Nephron progenitor cell (in vitro differentiated cells): Measurements from ENCODE around the gene DLL4.
"Not testable (repeated sequence)": the region's sequence is repeated elsewhere in the genome, so short reads cannot be mapped to it uniquely, and the experiment has no call there.

Source experiments
- DNase-seq: peaks from one replicate; pipeline ENCODE4 v3.0.0; 2021
- H3K27ac Mint-ChIP-seq: 2 replicates; pipeline ENCODE4 v1.8.0; 2021; ENCODE audit warnings: mild to moderate bottlenecking, moderate library complexity, mixed read lengths
- H3K27me3 Mint-ChIP-seq: 2 replicates; pipeline ENCODE4 v1.8.0; 2021; ENCODE audit warnings: mild to moderate bottlenecking, low read depth, mixed read lengths; ENCODE audit not compliant: poor library complexity
- H3K36me3 Mint-ChIP-seq: 2 replicates; pipeline ENCODE4 v1.8.0; 2021; ENCODE audit warnings: low read depth, mixed read lengths
- H3K4me1 Mint-ChIP-seq: 2 replicates; pipeline ENCODE4 v1.8.0; 2021; ENCODE audit warnings: mixed read lengths
- H3K4me3 Mint-ChIP-seq: 2 replicates; pipeline ENCODE4 v1.8.0; 2021; ENCODE audit warnings: mild to moderate bottlenecking, moderate library complexity, mixed read lengths
- H3K9me3 Mint-ChIP-seq: 2 replicates; pipeline ENCODE4 v1.8.0; 2021; ENCODE audit warnings: mild to moderate bottlenecking, moderate library complexity, mixed read lengths
- TF ChIP-seq, protein P1 (sequence below): fragments of 200-600 bp; sonication (generic); IDR thresholded peaks from 2 replicates; pipeline ENCODE4 v1.5.0; 2021; ENCODE audit warnings: antibody characterized with exemption

DLL4 gene

DNA sequence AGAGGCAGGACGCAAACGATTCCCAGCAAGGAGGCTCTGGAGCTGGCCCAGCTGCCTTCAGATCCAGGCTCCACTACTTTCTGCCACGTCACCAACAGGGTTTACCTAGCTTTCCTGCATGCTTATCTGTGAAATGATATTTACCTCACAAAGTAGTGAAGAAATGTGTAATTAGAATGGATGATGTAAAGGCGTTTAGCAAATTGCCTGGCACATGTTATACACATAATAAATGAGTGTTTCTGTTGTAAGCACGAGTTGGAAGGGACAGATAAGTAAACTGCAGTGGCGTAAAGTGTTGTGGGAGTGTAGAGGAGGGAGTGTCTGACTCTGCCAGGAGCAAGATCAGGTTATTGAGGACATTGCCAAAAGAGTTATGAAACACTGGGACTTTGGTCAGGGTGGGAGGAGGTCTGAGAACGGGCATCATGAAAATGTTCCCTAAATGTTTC lies 20.6 kb downstream of the DLL4 start:
- Mint-ChIP-seq H3K4me1 (peaks cover 20% of the 10 kb centered on the region), H3K27me3 (peaks cover 46% of the 10 kb centered on the region), H3K9me3 (no peaks in the 10 kb centered on the region), H3K4me3 (no peak overlapping the region), H3K27ac (no peak overlapping the region), H3K36me3 (no peaks in the 10 kb centered on the region)
- TF ChIP-seq, protein P1, sequence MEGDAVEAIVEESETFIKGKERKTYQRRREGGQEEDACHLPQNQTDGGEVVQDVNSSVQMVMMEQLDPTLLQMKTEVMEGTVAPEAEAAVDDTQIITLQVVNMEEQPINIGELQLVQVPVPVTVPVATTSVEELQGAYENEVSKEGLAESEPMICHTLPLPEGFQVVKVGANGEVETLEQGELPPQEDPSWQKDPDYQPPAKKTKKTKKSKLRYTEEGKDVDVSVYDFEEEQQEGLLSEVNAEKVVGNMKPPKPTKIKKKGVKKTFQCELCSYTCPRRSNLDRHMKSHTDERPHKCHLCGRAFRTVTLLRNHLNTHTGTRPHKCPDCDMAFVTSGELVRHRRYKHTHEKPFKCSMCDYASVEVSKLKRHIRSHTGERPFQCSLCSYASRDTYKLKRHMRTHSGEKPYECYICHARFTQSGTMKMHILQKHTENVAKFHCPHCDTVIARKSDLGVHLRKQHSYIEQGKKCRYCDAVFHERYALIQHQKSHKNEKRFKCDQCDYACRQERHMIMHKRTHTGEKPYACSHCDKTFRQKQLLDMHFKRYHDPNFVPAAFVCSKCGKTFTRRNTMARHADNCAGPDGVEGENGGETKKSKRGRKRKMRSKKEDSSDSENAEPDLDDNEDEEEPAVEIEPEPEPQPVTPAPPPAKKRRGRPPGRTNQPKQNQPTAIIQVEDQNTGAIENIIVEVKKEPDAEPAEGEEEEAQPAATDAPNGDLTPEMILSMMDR: no peak
- no peak for DNase-seq

DNA sequence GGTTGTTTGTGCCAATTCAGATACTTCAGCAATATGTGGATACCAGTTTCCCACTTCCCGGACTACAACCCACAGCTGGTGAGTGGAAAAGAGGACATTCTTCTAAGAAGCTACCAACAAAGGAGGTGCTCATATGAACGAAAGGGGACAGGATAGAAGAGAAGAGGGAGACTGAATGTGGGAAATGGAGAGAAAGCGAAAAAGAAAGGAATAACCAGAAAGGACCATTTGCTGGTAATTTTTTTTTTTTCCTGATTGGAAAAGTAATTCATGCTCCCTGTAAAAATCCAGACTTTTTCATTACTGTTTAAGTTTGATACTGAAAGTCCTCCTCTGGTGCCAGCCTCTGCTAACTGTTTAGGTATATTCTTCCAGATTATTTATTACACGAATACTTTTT lies 22.6 kb downstream of the DLL4 start:
- DNase-seq: no peak
- TF ChIP-seq, protein P1: no peak
- Mint-ChIP-seq H3K4me1 (peaks cover 29% of the 10 kb centered on the region), H3K4me3 (peak overlapping the region; percentile 70), H3K36me3 (no peaks in the 10 kb centered on the region), H3K9me3 (no peaks in the 10 kb centered on the region), H3K27ac (no peak overlapping the region), H3K27me3 (peaks cover 38% of the 10 kb centered on the region)

DNA sequence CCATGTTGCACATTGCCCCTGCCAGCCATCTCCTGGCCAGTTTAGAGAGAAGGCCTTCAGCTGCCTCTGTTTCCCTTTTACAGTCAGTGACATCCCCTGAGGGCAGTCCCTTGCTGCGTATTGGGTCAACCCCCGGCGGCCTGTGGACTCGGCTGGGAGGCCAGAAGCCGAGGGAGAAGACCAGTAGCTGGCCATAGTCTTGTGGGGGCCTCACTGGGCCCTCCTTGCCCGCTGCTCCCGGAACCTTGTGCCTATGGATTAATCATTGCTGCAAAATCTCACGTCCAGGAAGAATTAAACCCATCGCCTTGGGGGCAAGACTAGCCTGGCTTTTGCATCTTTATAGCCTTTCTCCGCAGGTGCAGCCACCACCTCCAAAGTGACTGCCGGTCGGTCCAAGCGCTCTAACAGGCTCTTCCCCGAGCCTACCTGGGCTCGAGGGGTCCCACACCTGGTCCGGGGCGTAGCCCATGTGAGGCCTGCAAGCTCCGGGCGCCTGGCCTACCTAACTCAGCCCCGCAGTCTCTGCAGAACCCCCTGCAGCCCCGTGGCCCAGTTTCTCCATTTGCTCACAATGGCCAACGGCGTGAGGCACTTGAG lies 23.3 kb downstream of the DLL4 start:
- Mint-ChIP-seq H3K27ac (no peak overlapping the region), H3K36me3 (no peaks in the 10 kb centered on the region), H3K27me3 (peaks cover 38% of the 10 kb centered on the region), H3K4me1 (peaks cover 29% of the 10 kb centered on the region), H3K4me3 (peak overlapping the region; percentile 87), H3K9me3 (no peaks in the 10 kb centered on the region)
- TF ChIP-seq, protein P1: no peak
- no peak for DNase-seq

DNA sequence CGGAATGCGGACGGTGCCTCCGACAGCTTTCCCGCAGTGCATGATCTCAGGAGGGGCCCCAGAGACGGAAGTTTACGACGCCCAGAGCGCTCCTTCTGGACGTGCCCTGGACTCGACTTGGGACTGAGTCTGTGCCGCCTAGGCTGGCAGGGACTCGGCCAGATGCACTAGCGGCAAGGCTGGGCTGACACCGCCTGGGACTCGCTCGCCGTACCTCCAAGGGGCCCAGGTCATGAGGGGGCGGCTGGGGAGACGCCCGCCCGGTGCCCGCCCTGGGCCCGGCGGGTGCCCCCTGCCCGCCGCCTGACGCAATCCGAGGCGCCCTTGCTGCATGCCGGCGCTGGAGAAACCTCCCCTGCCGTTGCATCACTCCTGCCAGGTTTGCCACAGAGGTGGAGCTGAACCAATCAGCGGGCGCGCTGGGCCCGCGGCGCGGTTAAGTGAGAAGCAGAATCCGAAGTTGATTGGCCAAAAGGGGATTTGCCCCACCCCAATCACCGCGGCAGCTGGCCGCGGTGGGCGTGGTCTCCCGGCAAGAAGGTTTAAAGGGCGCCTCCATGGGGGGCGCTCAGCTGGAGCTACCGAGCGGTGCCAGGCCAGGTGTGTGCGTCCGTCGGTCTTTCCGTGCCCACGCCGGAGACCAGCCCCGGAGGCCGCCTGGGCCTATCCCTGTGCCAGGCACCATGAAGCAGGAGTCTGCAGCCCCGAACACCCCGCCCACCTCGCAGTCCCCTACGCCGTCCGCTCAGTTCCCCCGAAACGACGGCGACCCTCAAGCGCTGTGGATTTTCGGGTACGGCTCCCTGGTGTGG lies 24.0 kb downstream of the DLL4 start, which contains the start of gene CHAC1:
Gene CHAC1, plus strand, starts transcription at position 571 of the 812 bp plus-strand sequence. Its CDS starts 113 bp downstream, at position 684.
- Mint-ChIP-seq H3K4me3 (peak within 1 kb of the TSS; percentile 87), H3K27me3 (peaks cover 38% of the 10 kb centered on the region), H3K36me3 (no peaks in the 10 kb centered on the region), H3K4me1 (peaks cover 33% of the 10 kb centered on the region), H3K9me3 (no peaks in the 10 kb centered on the region), H3K27ac (no peak within 1 kb of the TSS)
- peak; percentile 92 for DNase-seq
- TF ChIP-seq, protein P1: no peak

DNA sequence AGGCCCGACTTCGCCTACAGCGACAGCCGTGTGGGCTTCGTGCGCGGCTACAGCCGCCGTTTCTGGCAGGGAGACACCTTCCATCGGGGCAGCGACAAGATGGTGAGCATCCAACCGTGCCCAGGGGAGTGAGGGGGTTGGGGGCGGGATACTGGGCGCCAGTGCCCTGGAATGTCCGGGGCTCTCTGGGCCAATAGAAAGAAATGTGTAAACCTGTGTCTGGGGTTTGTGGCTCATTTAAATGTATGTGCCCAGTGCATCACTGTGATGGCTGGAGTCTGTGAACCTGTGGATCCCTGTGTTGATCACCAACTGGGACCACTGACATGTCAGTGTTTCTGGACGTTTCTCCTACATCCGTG lies 24.6 kb downstream of the DLL4 start:
- Mint-ChIP-seq H3K27ac (no peak overlapping the region), H3K4me3 (peak overlapping the region; percentile 87)

DNA sequence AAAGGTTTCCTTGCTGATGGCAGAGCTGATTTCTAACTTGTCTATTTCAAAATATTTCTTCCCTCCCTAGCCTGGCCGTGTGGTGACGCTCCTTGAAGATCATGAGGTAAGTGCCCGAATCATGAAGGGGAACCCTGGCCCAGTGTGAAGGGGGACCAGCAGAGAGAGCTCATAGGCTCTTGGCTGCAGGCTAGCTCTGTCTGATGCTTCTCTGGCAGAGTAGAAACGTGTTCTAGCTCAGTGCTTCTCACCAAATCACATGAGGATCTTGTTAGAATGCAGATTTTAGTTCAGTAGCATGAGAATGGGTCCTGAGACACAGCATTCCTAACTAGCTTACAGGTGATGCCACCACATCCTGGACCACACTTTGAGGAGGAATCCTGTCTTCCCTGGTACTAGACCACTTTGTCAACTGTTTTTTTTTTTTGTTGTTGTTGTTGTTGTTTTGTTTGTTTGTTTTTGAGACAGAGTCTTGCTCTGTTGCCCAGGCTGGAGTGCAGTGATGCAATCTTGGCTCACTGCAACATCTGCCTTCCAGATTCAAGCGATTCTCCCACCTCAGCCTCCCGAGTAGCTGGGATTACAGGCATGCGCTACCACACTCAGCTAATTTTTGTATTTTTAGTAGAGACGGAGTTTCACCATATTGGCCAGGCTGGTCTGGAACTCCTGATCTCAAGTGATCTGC lies 25.2 kb downstream of the DLL4 start:
- not testable (repeated sequence) for H3K27ac Mint-ChIP-seq, H3K36me3 Mint-ChIP-seq, H3K9me3 Mint-ChIP-seq, DNase-seq
- Mint-ChIP-seq H3K4me1 (peaks cover 45% of the 10 kb centered on the region), H3K4me3 (peak overlapping the region; percentile 87), H3K27me3 (peaks cover 35% of the 10 kb centered on the region)

More for the DNA sequence above, 24.6 kb downstream of the DLL4 start:
- no peaks in the 10 kb centered on the region for H3K36me3 Mint-ChIP-seq
- peaks cover 39% of the 10 kb centered on the region for H3K4me1 Mint-ChIP-seq
- no peaks in the 10 kb centered on the region for H3K9me3 Mint-ChIP-seq
- TF ChIP-seq, protein P1: no peak
- H3K27me3 Mint-ChIP-seq: peaks cover 38% of the 10 kb centered on the region
- peak; percentile 52 for DNase-seq
